ENCODE results near the gene CHRNA4.
A peak's percentile ranks its signal among the peaks of the same experiment; 100 is the strongest.
"Not testable (repeated sequence)": the region's sequence is repeated elsewhere in the genome, so short reads cannot be mapped to it uniquely, and the experiment has no call there.

CHRNA4 gene

GRCh38 chr20:63397155-63397843 lies 36.1 kb upstream of the CHRNA4 start:
- no peak for DNase-seq

- no peak for DNase-seq
Measured at GRCh38 chr20:63396300-63396699, 35.2 kb upstream of the CHRNA4 start.

- no peak for DNase-seq
Measured at GRCh38 chr20:63395723-63396122, 34.6 kb upstream of the CHRNA4 start.

- DNase-seq = no peak
Measured at GRCh38 chr20:63394920-63395455, 33.8 kb upstream of the CHRNA4 start.

- no peak for DNase-seq
Measured at GRCh38 chr20:63394069-63394919, 33.1 kb upstream of the CHRNA4 start.

- DNase-seq = no peak
Measured at GRCh38 chr20:63393566-63393965, 32.4 kb upstream of the CHRNA4 start.

- no peak for DNase-seq
Measured at GRCh38 chr20:63392465-63393365, 31.6 kb upstream of the CHRNA4 start.

GRCh38 chr20:63387917-63388316 lies 26.8 kb upstream of the CHRNA4 start:
- no peak for DNase-seq

- no peak for DNase-seq
Measured at GRCh38 chr20:63387393-63387792, 26.2 kb upstream of the CHRNA4 start.

- DNase-seq = no peak
Measured at GRCh38 chr20:63386491-63386890, 25.3 kb upstream of the CHRNA4 start.

- DNase-seq = no peak
Measured at GRCh38 chr20:63385819-63386218, 24.7 kb upstream of the CHRNA4 start.

GRCh38 chr20:63384336-63384735 lies 23.2 kb upstream of the CHRNA4 start:
- DNase-seq = no peak

- DNase-seq = no peak
Measured at GRCh38 chr20:63383556-63383955, 22.4 kb upstream of the CHRNA4 start.

- no peak for DNase-seq
Measured at GRCh38 chr20:63382551-63383300, 21.6 kb upstream of the CHRNA4 start.

- peak; percentile 61 for DNase-seq
Measured at GRCh38 chr20:63381781-63382431, 20.8 kb upstream of the CHRNA4 start.

GRCh38 chr20:63380346-63380870 lies 19.3 kb upstream of the CHRNA4 start:
- DNase-seq = no peak

- not testable (repeated sequence) for DNase-seq
Measured at GRCh38 chr20:63379872-63380271, 18.7 kb upstream of the CHRNA4 start.

GRCh38 chr20:63379296-63379695 lies 18.1 kb upstream of the CHRNA4 start:
- DNase-seq = no peak

- DNase-seq = no peak
Measured at GRCh38 chr20:63378626-63379025, 17.5 kb upstream of the CHRNA4 start.

GRCh38 chr20:63377951-63378381 lies 16.8 kb upstream of the CHRNA4 start:
- no peak for DNase-seq

GRCh38 chr20:63377256-63377941 lies 16.2 kb upstream of the CHRNA4 start:
- no peak for DNase-seq
